D721Med (cell line): ENCODE data around the gene ST6GALNAC5.

Experiments
- DNase-seq: peaks from one replicate; pipeline ENCODE4 v3.0.0; 2011; ENCODE audit warnings: low spot score; ENCODE audit not compliant: insufficient read length
- FAIRE-seq: peaks from 2 replicates; lab custom pipeline; 2011; peaks lifted over from hg19 to GRCh38; lab: Jason Lieb, UNC
- CTCF ChIP-seq: IDR thresholded peaks from 2 replicates; pipeline ENCODE4 v1.5.1; 2012; ENCODE audit warnings: mild to moderate bottlenecking, control low read depth; ENCODE audit not compliant: insufficient read depth; ENCODE audit errors: missing control alignments

Gene ST6GALNAC5

GRCh38 chr1:77057994-77058585 lies 190.8 kb downstream of the ST6GALNAC5 start:
- TF ChIP-seq CTCF = no peak
- FAIRE-seq = no peak
- DNase-seq = no peak

DNA sequence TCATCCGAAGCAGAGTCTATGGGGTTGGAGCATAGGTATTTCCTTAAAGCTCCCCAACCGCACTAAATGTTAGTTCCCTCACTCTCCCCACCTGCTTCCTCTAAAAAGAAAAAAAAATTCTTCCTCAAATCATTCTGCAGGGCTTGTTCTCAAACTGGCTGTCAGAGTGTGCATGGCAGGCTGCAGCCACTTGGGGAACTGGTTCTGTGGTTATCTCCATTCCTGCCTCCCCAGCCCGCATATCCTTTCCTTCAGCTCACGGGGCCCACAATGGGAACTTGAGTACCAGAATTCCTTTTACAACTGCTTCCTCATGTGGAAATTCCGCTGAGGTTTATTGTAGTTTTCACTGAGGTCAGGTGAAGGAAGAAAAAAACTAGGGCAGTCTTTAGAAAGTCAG lies 192.7 kb downstream of the ST6GALNAC5 start:
- FAIRE-seq (no peak), DNase-seq (no peak)
- TF ChIP-seq CTCF = no peak

DNA sequence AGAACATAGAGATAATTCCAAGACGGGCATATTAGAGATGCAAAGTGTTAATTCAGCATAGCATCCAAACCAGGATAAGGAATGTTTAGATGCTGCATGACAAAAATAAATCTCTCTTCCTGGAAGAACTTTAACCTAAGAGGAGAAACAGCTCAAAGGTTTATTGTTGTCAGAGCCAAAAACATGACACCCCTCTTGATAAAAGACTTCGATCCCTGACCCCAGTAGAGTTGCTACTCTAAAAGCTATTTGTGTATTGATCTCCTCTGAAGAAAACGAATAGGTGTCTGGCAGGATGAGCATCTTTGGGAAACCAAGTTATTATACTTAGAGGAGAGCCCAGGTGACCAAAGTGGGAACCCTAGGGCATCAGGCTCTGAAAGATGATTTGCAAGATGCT lies 193.9 kb downstream of the ST6GALNAC5 start:
- no peak for TF ChIP-seq CTCF
- DNase-seq (no peak), FAIRE-seq (no peak)

GRCh38 chr1:77063118-77063517 lies 195.8 kb downstream of the ST6GALNAC5 start:
- DNase-seq (no peak), FAIRE-seq (no peak)
- TF ChIP-seq CTCF = no peak

GRCh38 chr1:77064246-77064645 lies 197.0 kb downstream of the ST6GALNAC5 start:
- TF ChIP-seq CTCF = no peak
- FAIRE-seq (no peak), DNase-seq (no peak)

GRCh38 chr1:77065693-77066342 lies 198.5 kb downstream of the ST6GALNAC5 start:
- FAIRE-seq = no peak
- DNase-seq = no peak
- no peak for TF ChIP-seq CTCF

DNA sequence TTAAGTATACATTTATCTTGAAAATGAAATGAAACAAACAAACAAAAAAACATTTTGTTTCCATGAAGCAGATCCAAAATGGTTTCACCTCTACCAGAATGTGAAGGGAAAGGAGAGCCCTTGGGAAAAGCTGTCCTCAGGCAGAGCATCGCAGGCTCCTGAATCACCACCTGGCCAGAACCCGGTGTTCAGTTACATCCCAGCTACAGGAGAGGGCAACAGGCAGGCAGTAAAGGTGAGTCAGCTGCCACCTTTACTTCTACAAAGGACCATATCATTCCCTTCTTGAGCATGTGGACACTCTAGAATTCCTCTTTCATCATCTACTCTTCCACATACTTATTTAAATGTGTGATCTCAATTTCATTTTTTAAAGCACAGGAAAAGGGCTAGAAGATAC lies 200.7 kb downstream of the ST6GALNAC5 start:
- no peak for TF ChIP-seq CTCF
- DNase-seq = no peak

More for the DNA sequence above, 200.7 kb downstream of the ST6GALNAC5 start:
- FAIRE-seq = no peak
